Activated CD8-positive, alpha-beta memory T cell treated with anti-CD3 and anti-CD28 coated beads for 48 hours (primary cell): ENCODE data around the gene ARHGAP42.

Experiments used
- DNase-seq, 3 experiments: peaks; one replicate each; pipeline ENCODE4 v3.0.0-alpha.2; 2020; ENCODE audit warnings: low read depth in 2 of 3, low spot score in 2 of 3

The ARHGAP42 gene

GRCh38 chr11:100680070-100680469 is 7.0 kb upstream of the ARHGAP42 start:
- DNase-seq, result no peak

- peak in 1 of 3 experiments; percentile 1 for DNase-seq
Measured at GRCh38 chr11:100681064-100681502, 6.0 kb upstream of the ARHGAP42 start.

- DNase-seq, result no peak
Measured at GRCh38 chr11:100682247-100682969, 4.7 kb upstream of the ARHGAP42 start.

GRCh38 chr11:100683126-100683525 is 4.0 kb upstream of the ARHGAP42 start:
- no peak for DNase-seq

GRCh38 chr11:100684101-100685065 is 2.7 kb upstream of the ARHGAP42 start:
- DNase-seq, result no peak

GRCh38 chr11:100686476-100687053 is 523 bp upstream of the ARHGAP42 start:
- DNase-seq, result no peak

- peak in 2 of 3 experiments; percentile 1 to 2 for DNase-seq
Measured at GRCh38 chr11:100687630-100688395, 725 bp downstream of the ARHGAP42 start.

- no peak for DNase-seq
Measured at GRCh38 chr11:100689141-100689540, 2.1 kb downstream of the ARHGAP42 start.

- DNase-seq, result no peak
Measured at GRCh38 chr11:100691896-100692653, 5.0 kb downstream of the ARHGAP42 start.

GRCh38 chr11:100695911-100696310 is 8.8 kb downstream of the ARHGAP42 start:
- no peak for DNase-seq

GRCh38 chr11:100703139-100703538 is 16.1 kb downstream of the ARHGAP42 start:
- no peak for DNase-seq

GRCh38 chr11:100703801-100704575 is 16.9 kb downstream of the ARHGAP42 start:
- DNase-seq, result no peak

- no peak for DNase-seq
Measured at GRCh38 chr11:100705447-100705846, 18.4 kb downstream of the ARHGAP42 start.

- DNase-seq, result no peak
Measured at GRCh38 chr11:100706179-100706578, 19.1 kb downstream of the ARHGAP42 start.

- DNase-seq, result no peak
Measured at GRCh38 chr11:100709233-100709957, 22.3 kb downstream of the ARHGAP42 start.

- DNase-seq, result no peak
Measured at GRCh38 chr11:100711984-100712383, 24.9 kb downstream of the ARHGAP42 start.

GRCh38 chr11:100712583-100712982 is 25.5 kb downstream of the ARHGAP42 start:
- no peak for DNase-seq

- no peak for DNase-seq
Measured at GRCh38 chr11:100715165-100715761, 28.2 kb downstream of the ARHGAP42 start.
